Measurements from ENCODE around the gene IL27RA. TPM values are rescaled to one million over a fixed set of nuclear protein-coding genes. Genes with fewer than 3 reads are reported as not detected.

The IL27RA gene
- total RNA-seq, 1 experiment from 2014 or later: 10.2 TPM

DNA sequence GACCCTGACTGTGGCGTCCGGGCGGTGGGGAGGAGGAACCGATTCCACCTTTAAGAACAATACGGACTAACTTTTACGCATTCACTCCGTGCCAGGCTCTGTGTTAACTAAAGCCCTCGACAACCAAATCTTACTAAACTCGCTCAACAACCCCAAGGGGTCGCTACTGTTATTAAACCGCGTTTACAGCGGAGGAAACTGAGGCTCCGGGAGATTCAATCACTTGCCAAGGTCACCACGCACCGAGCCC, 57.8 kb downstream of the IL27RA start:
- Histone ChIP-seq H3K4me3 (ENCODE audit: low read depth in 2 of 2, low read length in 2 of 2) (peak overlapping the region; percentile 50 to 51), H3K27me3 (ENCODE audit: control insufficient read depth, insufficient read depth, low read length) (no peaks in the 10 kb centered on the region), H3K4me1 (ENCODE audit: control insufficient read depth, insufficient read depth, low read length) (peaks cover 4% of the 10 kb centered on the region), H3K9me3 (ENCODE audit: control insufficient read depth, insufficient read depth, low read depth, low read length) (peaks cover 3% of the 10 kb centered on the region; the same call in 1 of the 2 replicates), H3K27ac (ENCODE audit: low read length) (no peak overlapping the region), H3K36me3 (ENCODE audit: control insufficient read depth, insufficient read depth, low read length) (no peaks in the 10 kb centered on the region; the same call in 1 of the 2 replicates)
- ChIA-PET POLR2A (no interaction called here), CTCF (no interaction called here)
- no peak for TF ChIP-seq CTCF (IDR thresholded peaks at IDR 0.05)
- TF ChIP-seq TCF7L2 (IDR thresholded peaks at IDR 0.05; ENCODE audit: low read depth, low read length): no peak
- TF ChIP-seq, protein P1, sequence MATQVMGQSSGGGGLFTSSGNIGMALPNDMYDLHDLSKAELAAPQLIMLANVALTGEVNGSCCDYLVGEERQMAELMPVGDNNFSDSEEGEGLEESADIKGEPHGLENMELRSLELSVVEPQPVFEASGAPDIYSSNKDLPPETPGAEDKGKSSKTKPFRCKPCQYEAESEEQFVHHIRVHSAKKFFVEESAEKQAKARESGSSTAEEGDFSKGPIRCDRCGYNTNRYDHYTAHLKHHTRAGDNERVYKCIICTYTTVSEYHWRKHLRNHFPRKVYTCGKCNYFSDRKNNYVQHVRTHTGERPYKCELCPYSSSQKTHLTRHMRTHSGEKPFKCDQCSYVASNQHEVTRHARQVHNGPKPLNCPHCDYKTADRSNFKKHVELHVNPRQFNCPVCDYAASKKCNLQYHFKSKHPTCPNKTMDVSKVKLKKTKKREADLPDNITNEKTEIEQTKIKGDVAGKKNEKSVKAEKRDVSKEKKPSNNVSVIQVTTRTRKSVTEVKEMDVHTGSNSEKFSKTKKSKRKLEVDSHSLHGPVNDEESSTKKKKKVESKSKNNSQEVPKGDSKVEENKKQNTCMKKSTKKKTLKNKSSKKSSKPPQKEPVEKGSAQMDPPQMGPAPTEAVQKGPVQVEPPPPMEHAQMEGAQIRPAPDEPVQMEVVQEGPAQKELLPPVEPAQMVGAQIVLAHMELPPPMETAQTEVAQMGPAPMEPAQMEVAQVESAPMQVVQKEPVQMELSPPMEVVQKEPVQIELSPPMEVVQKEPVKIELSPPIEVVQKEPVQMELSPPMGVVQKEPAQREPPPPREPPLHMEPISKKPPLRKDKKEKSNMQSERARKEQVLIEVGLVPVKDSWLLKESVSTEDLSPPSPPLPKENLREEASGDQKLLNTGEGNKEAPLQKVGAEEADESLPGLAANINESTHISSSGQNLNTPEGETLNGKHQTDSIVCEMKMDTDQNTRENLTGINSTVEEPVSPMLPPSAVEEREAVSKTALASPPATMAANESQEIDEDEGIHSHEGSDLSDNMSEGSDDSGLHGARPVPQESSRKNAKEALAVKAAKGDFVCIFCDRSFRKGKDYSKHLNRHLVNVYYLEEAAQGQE (IDR thresholded peaks at IDR 0.05; ENCODE audit: insufficient read depth in 1 of 2, low read depth in 2 of 2, low read length in 1 of 2): no peak
- no peak for TF ChIP-seq SIN3A (IDR thresholded peaks at IDR 0.05; ENCODE audit: borderline replicate concordance, insufficient read depth, low read depth, low read length)
- TF ChIP-seq POLR2AphosphoS5 (IDR thresholded peaks at IDR 0.05; ENCODE audit: low read depth, low read length): no peak
- no TSS peak for BruUV-seq (replicated peaks)
- in situ Hi-C loops (cut with HindIII; ENCODE audit: low pct_unique_long_range_greater_than_20kb, low sequenced_read_pairs) (no loop called here), intact Hi-C loops (cut with micrococcal nuclease; ENCODE audit: unreplicated experiment) (no loop called here)
- no peak for DNase-seq (ENCODE audit: low read depth, low spot score)
- ATAC-seq: no peak

DNA sequence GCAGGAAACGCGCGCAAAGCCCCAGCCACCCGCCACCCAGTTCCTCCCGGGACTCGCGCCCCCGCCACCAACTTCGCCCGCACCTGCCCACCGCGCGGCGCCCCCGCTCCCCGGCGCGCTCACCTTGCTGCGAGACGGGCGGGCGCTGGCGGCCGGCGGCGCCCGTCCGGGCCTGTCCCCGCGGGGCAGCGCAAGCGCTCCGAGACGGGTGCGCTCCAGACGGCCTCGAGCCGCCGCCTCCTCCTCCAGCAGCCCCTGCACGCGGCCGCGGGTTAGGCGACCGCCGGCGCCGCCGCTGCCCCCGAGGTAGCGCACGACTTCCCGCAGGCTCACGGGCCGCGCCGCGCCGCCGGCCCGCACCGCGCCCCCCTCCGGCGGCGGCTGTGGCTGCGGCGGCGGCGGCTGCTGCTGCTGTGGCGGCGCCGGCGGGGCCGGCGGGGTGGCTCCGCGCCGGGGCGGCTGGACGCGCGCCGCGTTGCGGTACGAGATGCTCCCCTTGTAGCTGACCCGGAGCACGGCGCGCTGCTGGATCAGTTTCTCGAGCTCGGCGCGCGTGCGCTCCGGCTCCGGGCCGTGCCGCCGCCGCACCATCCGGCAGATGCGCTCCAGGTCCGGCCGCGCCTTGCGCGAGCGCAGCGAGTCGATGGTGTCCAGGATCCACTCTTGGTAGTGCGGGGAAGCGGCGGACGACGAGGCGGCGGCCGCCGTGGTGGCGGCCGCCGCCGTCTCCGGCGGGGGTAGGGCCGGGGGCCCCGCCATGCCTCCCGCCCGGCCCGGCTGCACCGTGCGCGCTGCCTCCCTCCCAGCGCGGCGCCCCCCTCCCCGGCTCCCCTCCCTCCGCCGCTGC, 58.3 kb downstream of the IL27RA start:
- H3K9me3 ChIP-seq (ENCODE audit: control insufficient read depth, insufficient read depth, low read depth, low read length): peaks cover 3% of the 10 kb centered on the region; the same call in 1 of the 2 replicates
- TF ChIP-seq CTCF (IDR thresholded peaks at IDR 0.05): peak; percentile 44; the same call in 1 of the 2 replicates
- TF ChIP-seq, protein P1 (IDR thresholded peaks at IDR 0.05; ENCODE audit: insufficient read depth in 1 of 2, low read depth in 2 of 2, low read length in 1 of 2): no peak
- peak overlapping the region; percentile 50 to 51 for H3K4me3 ChIP-seq (ENCODE audit: low read depth in 2 of 2, low read length in 2 of 2)
- ATAC-seq (peak; percentile 44), DNase-seq (ENCODE audit: low read depth, low spot score) (no peak)
- no peak overlapping the region for H3K27ac ChIP-seq (ENCODE audit: low read length)
- intact Hi-C loops (cut with micrococcal nuclease; ENCODE audit: unreplicated experiment) (no loop called here), in situ Hi-C loops (cut with HindIII; ENCODE audit: low pct_unique_long_range_greater_than_20kb, low sequenced_read_pairs) (no loop called here)
- ChIA-PET POLR2A (interaction anchor here (0.6 kb wide), 1 partner anchor 252 kb away, joined by 4 read pairs; no protein-coding TSS in a partner anchor), CTCF (interaction anchor here (0.7 kb wide), 1 partner anchor 24 kb away, joined by 7 read pairs; no protein-coding TSS in a partner anchor)
- H3K27me3 ChIP-seq (ENCODE audit: control insufficient read depth, insufficient read depth, low read length): no peaks in the 10 kb centered on the region
- peaks cover 4% of the 10 kb centered on the region for H3K4me1 ChIP-seq (ENCODE audit: control insufficient read depth, insufficient read depth, low read length)
- no TSS peak for BruUV-seq (replicated peaks)
- no peaks in the 10 kb centered on the region; the same call in 1 of the 2 replicates for H3K36me3 ChIP-seq (ENCODE audit: control insufficient read depth, insufficient read depth, low read length)

Measured in Panc1 (cell line).